GM18499 (cell line): ENCODE data around the gene CFAP92.

Experiments
- ATAC-seq: cut with Tn5 transposase; IDR thresholded peaks from one replicate; pipeline ENCODE4 v1.9.1; 2021; ENCODE audit warnings: moderate number of reproducible peaks; ENCODE audit not compliant: insufficient read depth, unreplicated experiment

The CFAP92 gene

GRCh38 chr3:129009266-129009665 lies 15.4 kb upstream of the CFAP92 start:
- no peak for ATAC-seq

GRCh38 chr3:129007792-129008191 lies 13.9 kb upstream of the CFAP92 start:
- ATAC-seq = no peak

DNA sequence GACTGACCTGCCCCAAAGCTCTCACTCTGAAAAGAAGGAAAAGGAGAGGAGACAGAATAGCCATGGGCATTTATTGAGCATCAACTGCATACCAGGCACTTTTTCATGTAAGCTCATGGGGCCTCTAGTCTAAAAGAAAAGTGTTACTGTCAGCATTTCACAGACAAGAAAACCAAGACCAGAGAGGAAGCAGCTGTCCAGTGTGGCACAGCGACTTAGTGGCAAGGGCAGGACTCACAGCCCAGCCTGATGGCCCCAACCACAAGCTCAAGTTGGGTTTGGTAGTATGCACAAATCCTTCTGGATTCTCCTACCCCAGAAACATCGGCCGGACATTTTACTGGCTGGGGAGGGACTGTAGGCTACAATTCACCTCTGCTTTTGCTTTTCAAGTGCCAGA lies 13.0 kb upstream of the CFAP92 start:
- ATAC-seq = no peak

DNA sequence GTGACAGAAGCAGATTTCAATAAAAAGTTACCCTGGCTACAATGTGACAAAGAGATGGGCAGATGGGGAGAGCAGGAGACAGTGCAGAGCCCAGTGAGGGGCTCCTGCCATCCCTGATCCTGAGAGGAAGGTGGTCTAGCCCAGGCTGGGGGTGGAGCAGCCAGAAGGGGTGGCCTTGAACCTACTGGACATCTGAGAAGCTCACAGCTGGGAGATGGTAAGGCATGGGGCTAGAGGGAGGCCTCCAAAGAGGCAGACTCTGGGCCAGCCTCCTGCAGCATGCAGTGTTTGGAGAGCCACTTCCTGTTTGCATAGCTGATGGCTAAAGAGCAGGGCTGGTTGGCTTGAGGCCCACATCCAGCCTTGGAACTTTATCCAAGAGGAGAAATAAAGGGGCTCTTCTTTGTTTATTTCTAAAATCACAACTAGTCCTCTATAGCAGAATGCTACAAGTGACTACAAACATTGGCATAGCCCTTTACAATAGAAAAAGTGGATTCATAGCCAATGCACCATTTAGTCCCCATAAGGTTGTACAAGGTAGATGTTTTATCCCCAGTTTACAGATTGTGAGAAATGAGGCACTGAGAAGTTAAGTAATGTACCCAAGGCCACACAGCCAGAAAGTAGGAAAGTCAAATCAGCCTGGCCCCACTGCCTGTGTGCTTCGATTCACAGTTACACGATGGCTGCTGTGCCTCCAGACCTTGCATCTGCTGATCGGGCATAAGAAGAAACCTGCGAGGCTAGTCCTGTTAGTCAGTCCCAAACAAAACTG lies 11.8 kb upstream of the CFAP92 start:
- no peak for ATAC-seq

DNA sequence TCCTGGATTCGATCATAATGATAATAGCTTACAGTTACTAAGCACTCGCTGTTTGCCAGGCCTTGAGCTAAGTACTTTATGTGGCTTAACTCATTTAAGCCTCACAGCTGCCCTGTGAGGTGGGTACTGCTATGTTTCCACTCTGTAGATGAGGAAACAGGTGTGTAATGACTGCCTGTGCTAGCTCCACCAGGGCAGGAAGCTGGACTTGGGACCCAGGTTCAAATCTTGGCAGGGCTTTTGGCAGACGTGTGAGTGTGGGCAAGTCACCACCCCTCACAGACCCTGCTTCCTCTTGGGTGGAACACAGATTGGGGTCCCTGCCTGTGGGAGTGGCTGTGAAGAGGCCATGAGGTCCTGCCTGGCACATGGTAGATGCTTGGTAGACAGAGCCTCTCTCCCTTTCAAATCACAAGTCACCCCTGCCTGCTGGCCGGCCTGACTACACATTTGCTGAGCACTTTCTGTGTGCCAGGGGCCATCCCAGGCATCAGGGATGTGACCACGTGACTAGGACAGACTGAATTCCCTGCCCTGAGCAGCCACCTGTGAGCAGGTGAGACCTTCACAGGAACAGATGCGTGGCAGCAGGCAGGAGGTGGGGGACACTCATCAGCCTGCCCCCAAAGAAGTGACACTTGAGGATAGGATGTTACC lies 10.9 kb upstream of the CFAP92 start:
- ATAC-seq = no peak

DNA sequence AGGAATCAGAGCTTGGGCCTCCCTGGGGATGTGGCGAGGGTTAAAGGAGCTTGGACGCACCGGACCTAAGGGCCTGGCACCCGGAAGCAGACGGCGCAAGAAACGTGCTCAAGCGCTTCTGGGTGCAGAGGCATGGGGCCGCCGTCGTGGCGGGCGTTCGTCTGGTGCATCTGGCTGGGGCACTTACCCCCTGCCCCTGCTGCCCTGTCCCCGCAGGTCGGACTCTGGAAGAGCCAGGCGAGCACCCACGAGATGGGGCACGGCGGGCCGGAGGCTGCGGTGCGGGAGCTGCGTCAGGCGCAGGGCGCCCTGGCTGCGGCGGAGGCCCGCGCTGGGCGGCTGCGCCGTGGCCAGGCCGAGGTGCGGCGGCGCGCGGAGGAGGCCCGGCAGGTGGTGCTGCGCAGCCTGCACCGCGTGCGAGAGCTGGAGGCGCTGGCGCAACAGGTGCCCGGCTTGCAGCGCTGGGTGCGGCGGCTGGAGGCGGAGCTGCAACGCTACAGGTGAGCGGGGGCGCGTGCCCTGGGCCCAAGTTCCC lies 9.8 kb upstream of the CFAP92 start:
- ATAC-seq = no peak

- ATAC-seq = no peak
Observed at GRCh38 chr3:129002573-129003569, 9.0 kb upstream of the CFAP92 start.

- ATAC-seq = no peak
Observed at GRCh38 chr3:129001806-129002572, 8.1 kb upstream of the CFAP92 start.

- ATAC-seq = no peak
Observed at GRCh38 chr3:129001101-129001805, 7.4 kb upstream of the CFAP92 start, which contains the start of gene EFCC1. TSS of gene EFCC1 (plus strand) at chr3:129001304. CDS start at chr3:129001629, 325 bp downstream.

DNA sequence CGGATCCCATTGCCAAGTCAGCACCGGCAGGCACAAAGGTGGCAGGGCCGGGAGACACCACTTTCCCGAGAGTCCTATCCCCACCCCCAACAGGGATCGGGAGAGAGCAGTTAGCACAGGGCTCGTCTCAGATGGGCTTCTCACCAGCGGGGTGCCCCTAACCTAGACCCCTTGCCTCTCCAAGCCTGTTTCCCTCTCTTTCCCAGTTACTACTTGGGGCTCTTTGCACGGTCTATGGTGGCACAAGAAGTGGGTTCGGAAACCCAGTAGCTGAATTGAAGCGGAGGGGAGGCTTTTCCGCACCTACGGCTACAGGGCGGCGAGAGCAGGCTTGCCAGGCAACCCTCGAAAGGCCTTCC lies 6.8 kb upstream of the CFAP92 start:
- no peak for ATAC-seq

- ATAC-seq = no peak
Observed at GRCh38 chr3:128999102-128999501, 5.2 kb upstream of the CFAP92 start.

DNA sequence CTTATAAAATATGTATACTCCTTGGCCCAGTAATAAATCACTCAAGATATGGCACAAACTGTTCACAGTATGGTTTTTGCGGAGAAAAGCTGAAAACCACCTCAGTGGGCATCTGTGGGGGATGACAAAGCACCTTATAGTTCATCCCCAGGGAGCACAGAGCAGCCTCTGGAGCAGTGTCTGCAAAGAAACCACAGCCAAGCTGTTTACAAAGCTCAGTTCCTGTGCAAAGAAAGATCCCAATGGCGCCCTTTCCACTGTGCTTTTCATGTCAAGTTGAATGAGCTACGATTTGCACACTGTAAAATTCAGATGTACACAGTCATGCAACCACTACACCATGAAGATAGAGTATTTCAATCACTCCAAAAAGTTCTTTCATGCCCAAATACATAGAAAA lies 4.7 kb upstream of the CFAP92 start:
- no peak for ATAC-seq

GRCh38 chr3:128997486-128998133 lies 3.7 kb upstream of the CFAP92 start:
- ATAC-seq = no peak

DNA sequence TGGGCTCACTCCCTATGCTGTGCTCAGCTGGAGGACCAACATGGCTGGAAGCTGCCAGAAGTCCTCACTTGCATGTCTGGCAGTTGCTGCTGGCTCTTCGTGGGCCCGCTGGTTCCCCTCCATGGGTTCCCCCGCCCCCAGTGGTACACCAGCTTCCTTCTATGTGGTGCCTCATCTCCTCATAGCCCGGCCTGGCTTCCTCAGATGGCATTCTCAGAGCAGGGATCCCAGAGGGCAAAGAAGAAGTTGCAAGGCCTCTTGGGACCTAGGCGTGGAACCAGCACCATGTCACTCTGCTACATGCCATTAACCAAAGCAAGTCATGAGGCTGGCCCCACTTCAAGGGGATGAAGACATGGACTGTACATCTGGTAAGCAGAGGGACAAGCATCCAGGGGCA lies 2.9 kb upstream of the CFAP92 start:
- ATAC-seq = no peak

- ATAC-seq = no peak
Observed at GRCh38 chr3:128996200-128996599, 2.3 kb upstream of the CFAP92 start.

- no peak for ATAC-seq
Observed at GRCh38 chr3:128995737-128996136, 1.9 kb upstream of the CFAP92 start.

DNA sequence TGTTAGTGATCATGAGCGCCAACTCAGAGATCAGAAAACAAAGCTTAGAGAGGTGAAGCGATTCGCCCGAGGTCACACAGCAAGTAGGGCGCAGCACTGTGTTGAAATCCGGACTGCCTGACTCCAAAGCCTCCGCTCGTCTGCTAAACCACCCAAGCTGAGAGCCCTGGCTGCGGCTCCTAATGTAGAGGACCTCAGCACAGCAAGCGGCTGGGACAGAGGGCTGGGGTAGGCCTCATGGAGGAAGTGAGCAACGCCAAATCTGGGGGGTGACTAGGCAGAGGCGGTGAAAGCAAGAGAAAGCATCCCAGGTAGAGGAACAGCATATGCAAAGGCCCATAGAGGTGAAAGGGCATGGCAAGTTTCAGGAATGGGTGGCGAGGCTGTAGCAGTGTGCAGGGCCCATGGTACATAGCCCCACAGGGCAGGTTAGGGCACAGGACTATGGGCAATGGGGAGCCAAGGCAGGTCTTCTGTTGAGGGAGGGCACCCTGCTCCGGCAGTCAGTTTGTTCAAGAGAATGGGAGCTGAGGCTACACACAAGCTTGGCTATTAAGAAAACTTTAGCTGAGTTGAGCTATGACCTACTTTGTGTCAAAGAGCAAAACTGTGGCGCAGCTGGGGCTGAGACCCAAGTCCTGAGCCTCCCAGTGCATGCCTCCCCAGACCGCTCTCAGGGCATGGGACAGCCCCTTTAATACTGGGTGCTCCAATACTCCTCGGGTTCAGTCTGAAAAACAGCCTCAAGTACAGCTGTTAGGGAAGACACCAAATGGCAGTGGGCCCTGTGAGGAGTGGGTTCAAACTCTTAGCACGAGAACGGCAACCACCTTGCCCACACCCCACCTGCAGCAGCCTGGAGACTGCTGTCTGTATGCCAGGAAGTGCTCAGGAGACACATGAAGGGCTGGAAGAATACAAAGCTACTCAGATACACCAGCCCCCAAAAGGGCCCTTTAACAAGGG lies 988 bp upstream of the CFAP92 start:
- ATAC-seq = no peak

DNA sequence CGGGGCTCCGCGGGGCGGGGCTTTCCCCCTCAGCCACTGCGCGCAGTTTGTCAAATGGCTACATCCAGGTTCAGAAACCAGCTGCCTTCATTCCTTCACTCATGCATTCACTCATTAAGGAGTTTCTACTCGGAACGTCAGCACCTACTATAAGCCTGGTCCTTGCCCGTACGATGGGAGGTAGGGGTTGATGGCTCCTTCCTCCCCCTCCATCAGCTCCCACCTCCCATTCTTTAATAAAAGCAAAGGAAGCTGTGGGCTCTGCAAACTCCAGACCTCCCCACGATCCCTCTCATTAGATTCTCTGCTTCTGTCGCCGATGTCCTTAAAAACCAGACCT lies 267 bp upstream of the CFAP92 start:
- ATAC-seq = no peak
